Epidermal melanocyte (primary cell): ENCODE measurements around the gene R3HDM4.

Source experiments
- DNase-seq: peaks from one replicate; pipeline ENCODE4 v3.0.0; 2011; ENCODE audit warnings: low spot score; ENCODE audit not compliant: insufficient read length

Gene R3HDM4

DNA sequence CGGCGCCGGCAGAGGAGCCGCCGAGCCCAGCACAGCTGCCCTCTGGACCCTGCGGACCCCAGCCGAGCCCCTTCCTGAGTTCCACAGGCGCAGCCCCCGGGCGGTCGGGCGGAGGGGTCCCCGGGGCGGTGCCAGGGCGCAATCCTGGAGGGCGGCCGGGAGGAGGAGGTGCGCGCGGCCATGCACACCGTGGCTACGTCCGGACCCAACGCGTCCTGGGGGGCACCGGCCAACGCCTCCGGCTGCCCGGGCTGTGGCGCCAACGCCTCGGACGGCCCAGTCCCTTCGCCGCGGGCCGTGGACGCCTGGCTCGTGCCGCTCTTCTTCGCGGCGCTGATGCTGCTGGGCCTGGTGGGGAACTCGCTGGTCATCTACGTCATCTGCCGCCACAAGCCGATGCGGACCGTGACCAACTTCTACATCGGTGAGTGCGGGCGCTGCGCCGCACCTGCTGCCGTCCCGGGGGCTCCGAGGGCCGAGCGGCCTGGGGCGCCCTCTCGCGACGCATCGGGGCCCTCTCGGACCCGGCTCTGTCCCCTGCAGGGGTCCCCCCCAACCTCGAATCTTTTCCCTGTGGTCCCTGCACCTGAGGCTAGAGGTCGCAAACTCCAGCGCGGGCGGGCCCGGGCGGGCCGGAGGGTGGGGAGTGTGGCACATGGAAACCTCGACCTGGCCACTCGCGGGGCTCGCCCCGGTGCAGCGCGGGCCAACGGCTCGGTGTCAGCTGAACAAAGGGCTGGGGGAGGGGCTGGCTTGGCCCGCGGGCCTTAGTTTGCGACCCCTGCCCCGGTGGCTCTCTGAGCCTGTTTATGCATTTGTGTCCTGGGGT, 4.5 kb upstream of the R3HDM4 start, which contains the start of gene KISS1R:
Gene KISS1R (plus strand): TSS at position 11 of the 829 bp plus-strand sequence. CDS start 170 bp downstream, at position 181.
- DNase-seq = no peak

DNA sequence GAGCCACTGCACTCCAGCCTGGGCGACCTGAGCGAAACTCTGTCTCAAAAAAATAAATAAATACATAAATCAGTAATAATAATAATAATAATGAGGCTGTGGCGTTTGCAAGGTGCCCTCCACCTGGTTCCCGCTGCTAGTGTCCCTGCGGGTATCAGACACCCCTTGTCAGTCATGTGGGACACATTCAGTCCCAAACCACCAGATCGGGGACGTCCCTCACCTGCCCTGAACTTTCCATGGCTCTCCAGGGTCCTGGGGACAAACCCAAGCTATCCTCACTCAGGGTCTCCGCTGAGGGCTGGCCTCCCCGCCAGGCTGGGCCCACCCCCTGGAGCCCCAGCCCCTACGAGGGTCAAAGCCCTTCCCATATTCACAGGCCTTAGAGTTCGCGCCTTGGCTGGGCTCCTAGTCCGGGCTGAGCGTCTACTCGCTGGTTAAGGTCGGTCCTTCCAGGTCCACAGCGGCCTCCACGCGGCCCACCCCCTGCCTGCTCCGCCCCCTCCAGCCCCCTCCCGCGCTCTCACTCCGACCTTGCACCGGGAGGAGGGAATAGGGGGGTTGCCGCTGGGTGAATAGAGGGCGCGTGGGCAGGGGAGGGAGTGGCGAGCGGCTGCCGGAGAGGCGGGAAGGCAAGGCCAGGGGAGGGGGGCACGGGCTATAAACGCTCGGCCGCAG, 3.8 kb upstream of the R3HDM4 start:
- no peak for DNase-seq

DNA sequence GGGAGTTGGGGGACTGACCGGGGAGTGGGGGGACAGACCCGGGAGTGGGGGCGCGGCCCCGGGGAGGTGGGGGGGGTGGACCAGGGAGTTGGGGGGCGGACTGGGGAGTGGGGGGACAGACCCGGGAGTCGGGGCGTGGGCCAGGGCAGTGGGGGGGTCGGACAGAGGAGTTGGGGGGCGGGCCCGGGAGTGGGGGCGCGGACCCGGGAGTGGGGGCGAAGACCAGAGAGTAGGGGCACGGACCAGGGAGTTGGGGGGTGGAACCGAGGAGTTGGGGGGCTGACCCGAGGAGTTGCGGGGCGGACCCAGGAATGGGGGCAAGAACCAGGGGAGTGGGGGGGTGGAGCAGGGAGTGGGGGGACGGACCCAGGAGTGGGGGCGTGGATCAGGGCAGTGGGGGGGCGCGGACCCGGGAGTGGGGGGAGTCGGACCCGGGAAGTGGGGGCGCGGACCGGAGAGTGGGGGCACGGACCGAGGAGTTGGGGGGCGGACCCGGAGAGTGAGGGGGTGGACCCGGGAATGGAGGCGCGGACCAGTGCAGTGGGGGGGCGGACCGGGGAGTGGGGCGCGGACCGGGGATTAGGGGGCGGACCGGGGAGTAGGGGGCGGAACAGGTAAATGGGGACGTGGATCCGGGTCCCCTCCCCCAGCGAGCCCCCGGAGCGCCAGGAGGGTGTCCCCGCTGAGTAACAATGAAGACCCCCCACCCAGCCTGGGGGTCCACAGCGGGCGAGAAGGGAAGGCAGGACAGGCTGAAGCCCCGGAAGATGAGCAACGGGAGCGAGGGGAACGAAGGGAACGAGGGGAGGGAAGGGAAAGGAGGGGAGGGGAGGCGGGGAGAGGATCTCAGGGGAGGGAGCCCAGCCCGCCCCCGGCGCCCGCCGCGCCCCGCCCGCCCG, 589 bp downstream of the R3HDM4 start:
- DNase-seq = no peak

DNA sequence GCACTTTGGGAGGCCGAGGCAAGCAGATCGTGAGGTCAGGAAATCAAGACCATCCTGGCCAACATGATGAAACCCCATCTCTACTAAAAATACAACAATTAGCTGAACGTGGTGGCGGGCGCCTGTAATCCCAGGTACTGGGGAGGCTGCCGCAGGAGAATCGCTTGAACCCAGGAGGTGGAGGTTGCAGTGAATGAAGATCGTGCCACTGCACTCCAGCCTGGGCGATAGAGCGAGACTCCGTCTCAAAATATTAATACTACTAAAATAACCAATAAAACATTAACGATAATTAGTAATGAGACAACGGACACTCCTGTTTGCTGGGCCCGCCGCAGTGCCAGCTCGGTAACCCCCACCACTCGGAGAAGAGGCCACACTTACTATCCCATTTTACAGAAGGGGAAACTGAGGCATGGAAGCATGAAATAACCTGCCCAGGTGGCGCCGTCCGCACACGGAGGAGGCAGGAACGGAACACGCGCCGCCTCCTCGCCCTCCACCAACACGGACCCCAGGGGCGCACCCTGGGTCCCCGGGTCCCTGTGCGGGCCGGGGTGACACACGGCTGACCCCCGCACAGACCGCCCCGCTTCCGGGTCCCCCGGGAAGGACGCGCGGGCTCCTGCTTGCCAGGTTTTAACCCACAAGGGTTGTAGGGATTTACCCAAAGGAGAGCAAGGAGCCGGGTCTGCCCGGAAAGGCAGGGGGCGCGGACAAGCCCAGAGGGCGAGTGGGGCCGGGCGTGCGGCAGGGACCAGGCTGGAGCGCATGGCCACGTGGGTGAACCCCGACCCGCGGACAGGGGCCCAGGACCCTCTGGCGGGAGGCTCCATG, 1.6 kb downstream of the R3HDM4 start:
- no peak for DNase-seq

- no peak for DNase-seq
These were observed 5.7 kb downstream of the R3HDM4 start for GRCh38 chr19:907183-907853.

DNA sequence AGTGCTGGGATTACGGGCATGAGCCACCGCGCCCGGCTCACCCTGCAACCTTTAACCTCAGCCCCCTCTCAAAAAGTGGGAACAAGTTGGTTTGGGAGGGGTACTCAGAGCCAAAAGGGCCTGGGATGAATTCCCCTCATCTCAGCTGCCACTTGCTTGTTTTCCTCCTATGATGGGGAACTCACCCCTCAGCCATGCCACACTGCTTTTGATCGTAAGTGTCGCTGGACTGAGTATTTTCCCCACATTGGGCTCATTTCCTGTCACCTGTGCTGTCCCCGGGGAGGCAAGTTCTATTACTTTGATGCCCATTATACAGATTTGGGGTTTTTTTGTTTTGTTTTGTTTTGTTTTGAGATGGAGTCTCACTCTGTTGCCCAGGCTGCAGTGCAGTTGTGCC, 6.5 kb downstream of the R3HDM4 start:
- no peak for DNase-seq

GRCh38 chr19:904545-904944, 8.5 kb downstream of the R3HDM4 start:
- DNase-seq = no peak

DNA sequence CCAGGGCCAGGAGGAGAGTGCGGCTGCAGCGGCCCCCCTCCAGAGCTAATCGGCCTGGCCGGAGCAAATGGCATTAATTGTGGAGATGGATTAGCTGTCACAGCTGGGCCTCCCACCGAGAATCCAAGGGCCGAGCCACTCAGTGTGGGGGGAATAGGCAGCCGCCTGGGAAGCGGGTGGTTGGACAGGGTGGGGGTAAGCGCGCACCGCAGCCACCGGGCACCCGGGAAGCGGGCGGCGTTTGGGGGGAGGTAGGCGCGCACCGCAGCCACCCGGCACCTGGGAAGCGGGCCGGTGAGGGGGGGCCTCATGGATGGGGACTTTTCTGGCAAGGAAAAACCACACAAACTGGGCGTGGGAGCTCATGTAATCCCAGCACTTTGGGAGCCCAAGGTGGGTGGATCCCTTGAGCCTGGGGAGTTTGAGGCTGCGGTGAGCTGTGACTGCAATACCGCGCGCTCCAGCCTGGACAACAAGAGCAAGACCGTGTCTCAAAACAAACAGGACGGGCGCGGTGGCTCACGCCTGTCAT, 9.7 kb downstream of the R3HDM4 start:
- no peak for DNase-seq

DNA sequence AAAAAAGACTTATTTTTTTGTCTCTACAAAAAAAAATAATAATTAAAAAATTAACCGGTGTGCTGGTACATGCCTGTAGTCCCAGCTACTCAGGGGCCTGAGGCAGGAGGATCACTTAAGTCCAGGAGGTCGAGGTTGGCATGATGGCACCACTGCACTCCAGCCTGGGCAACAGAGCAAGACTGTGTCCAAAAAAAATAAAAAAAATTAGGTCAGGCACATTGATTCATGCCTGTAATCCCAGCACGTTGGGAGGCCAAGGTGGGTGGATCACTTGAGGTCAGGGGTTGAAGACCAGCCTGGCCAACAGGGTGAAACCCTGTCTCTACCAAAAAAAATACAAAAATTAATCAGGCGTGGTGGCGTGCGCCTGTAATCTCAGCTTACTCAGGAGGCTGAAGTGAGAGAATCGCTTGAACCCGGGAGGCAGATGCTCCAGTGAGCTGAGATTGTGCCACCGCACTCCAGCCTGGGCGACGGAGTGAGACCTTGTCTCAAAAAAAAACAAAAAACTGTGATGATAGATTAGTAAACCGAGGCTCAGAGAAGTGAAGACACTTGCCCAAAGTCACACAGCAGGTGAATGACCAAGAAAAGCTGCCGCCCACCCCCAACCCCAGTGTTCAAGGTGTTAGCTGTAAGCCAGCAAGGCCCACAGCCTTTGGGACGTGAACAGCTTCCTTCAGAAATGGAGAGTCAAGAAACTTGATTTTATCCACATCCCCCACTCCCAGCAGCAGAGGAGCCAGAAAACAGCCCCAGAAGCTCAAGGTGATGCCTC, 10.4 kb downstream of the R3HDM4 start:
- no peak for DNase-seq

DNA sequence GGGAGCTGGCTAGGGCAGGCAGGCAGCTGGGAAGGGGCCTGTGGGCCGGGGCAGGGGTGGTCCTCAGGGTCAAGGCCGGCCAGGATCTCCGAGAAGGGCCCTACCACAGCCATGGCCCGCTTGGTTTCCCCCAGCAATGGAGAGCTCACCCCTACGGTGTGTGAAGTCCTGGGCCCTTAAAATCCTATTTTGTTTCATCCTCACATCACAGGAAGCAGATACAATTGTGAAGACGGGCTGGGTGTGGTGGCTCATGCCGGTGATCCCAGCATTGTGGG, 11.0 kb downstream of the R3HDM4 start:
- no peak for DNase-seq

- DNase-seq = no peak
These were observed 11.6 kb downstream of the R3HDM4 start for GRCh38 chr19:901216-902092.

- DNase-seq = no peak
These were observed 12.5 kb downstream of the R3HDM4 start for GRCh38 chr19:900302-901111.

GRCh38 chr19:900043-900301, 13.0 kb downstream of the R3HDM4 start:
- DNase-seq = no peak

DNA sequence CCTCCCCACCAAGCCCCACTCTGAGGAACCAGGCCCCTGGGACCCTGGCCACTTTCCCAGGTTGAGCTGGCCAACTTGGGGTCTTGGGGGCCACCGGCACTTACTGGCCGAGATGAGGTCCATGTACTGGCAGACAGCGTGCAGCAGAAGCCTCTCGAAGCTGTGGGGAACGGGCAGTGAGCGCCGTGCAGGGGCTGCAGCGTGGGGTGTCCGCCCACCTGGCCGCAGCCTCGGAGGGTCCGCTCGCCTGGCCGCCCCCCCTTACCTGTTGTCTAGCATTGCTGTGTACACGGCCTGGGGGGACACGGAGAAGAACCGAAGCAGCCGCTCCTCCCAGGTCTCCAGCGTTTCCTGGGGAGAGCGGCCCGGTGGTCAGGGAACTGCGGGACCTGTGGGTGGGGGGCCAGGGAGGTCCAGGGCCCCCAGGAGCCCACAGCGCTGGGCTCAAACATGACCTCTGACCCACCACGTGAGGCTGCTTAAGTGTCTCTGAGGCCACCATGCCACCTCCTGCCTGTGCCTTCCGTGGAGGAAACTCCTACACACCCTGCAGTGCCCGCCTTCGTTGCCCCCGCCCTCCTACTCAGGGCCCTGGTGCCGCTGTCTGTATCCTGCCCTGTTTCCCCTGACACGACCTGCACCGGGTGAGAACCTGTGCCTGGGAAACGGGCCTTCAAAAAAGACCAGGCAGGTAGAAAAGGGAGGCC, 13.5 kb downstream of the R3HDM4 start:
- DNase-seq = no peak

DNA sequence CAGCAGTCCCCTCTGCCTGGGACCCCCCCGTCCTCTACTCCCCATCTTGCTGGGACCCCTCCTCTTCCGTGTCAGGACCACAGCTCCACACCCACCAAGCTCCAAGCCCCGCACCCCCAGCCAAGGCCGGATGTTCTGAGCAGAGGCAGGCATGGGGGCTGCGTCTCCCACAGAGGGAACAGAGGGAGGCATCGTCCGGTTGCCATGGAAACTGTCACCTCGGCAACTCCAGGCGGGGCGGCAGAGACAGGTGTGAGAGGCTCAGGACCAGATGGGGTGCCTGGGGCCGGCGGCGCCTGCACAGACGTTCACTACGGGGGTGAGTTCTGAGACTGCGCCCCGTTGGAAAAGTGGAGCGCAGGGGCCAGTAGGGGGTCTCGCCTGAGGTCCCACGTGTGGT, 14.4 kb downstream of the R3HDM4 start:
- no peak for DNase-seq

DNA sequence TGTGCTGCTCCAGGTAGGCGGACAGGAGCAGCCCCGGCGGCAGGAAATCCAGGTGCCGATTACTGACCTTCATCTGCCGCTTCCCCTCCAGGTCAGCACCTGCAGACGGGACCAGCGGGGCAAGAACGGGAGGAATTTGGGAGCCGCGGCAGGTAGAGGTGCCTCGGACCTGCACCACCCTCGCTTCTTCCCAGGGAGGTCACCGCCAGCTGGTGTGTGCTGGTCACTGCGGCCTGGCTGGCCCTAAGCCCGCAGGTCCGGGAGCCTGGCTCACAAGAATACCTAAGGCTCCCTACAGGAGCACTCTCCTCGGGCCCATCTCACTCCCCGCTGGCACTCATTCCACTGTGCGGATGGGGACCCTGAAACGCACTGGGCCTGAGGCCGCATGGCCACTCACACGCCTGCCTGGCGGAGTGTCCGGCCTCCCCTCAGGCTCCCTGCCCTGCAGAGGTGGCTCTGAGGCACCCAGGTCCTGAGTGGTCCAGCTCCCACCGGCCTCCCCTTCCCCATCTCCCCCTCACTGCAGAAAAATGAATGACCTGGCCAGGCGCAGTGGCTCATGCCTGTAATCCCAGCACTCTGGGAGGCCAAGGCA, 15.5 kb downstream of the R3HDM4 start:
- DNase-seq = no peak

- no peak for DNase-seq
These were observed 16.0 kb downstream of the R3HDM4 start for GRCh38 chr19:896999-897398.
